ENCODE results near the gene TMEM132D. TPM values are rescaled to one million over a fixed set of nuclear protein-coding genes. Genes with fewer than 3 reads are reported as not detected.

TMEM132D gene
- total RNA-seq, 1 experiment from 2014 or later = 1.4 TPM

DNA sequence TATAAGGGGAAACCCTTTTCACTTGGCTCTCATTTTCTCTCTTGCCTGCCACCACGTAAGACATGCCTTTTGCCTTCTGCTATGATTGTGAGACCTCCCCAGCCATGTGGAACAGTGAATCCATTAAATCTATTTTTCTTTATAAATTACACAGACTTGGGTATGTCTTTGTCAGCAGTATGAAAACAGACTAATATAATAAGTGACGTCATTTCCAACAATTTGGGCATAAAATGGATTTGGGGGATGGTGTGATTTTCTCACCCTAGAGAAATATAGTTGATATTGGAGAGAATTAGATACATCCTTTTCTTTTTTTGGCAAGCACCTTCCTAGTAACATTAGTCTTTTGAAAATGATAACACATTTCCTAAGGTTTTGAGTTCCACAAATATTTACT lies 490.5 kb downstream of the TMEM132D start:
- CTCF ChIA-PET = no interaction called here
- DNase-seq (ENCODE audit: low spot score) (no peak), ATAC-seq (no peak)
- Mint-ChIP-seq H3K4me1 (no peaks in the 10 kb centered on the region), H3K9me3 (peaks cover 82% of the 10 kb centered on the region), H3K36me3 (peaks cover 74% of the 10 kb centered on the region), H3K27ac (no peak overlapping the region), H3K4me3 (no peak overlapping the region), H3K27me3 (ENCODE audit: low read depth) (peaks cover 17% of the 10 kb centered on the region)
- POLR2A ChIA-PET = no interaction called here
- TF ChIP-seq ZNF263 (CRISPR knock-in tag; IDR thresholded peaks at IDR 0.05; ENCODE audit: low read depth) = no peak
- no peak for TF ChIP-seq TCF7 (CRISPR knock-in tag; IDR thresholded peaks at IDR 0.05; ENCODE audit: low read depth)
- TF ChIP-seq USF2 (CRISPR knock-in tag; IDR thresholded peaks at IDR 0.05) = no peak
- no peak for TF ChIP-seq ESRRA (CRISPR knock-in tag; IDR thresholded peaks at IDR 0.05; ENCODE audit: borderline replicate concordance)

DNA sequence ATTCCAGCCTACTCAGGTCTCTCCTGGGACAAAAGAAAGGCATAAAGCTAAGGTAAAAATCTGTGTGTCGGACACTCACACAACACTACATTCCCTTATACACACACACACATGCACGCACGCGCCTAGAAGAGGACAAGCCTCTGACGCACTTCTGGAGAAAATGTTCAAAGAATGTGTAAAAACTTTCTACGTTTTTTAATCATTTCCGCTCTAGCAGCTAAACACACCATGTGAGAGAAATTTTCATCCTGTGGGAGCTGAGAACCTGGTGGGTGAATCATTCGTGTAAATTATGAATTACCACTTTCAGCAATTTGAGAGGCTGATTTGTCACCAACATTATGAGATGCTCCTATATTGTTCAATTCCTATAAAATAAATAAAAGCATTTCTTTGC lies 494.5 kb downstream of the TMEM132D start:
- H3K36me3 Mint-ChIP-seq = peaks cover 59% of the 10 kb centered on the region
- no peak overlapping the region for H3K4me3 Mint-ChIP-seq
- ChIA-PET CTCF (no interaction called here), POLR2A (no interaction called here)
- no peak for ATAC-seq
- TF ChIP-seq TEAD1 (CRISPR knock-in tag; IDR thresholded peaks at IDR 0.05) = no peak
- no peak for TF ChIP-seq GABPB1 (CRISPR knock-in tag; IDR thresholded peaks at IDR 0.05)
- no peak for TF ChIP-seq RORB (CRISPR knock-in tag; IDR thresholded peaks at IDR 0.05)
- no peak for TF ChIP-seq E2F4 (CRISPR knock-in tag; IDR thresholded peaks at IDR 0.05; ENCODE audit: borderline replicate concordance, low read depth)
- no peak for TF ChIP-seq NR2C2 (CRISPR knock-in tag; IDR thresholded peaks at IDR 0.05)
- TF ChIP-seq CBFB (CRISPR knock-in tag; IDR thresholded peaks at IDR 0.05; ENCODE audit: low read depth) = no peak
- no peak for TF ChIP-seq ZNF423 (CRISPR knock-in tag; IDR thresholded peaks at IDR 0.05)
- no peak for TF ChIP-seq IRF2 (CRISPR knock-in tag; IDR thresholded peaks at IDR 0.05; ENCODE audit: borderline replicate concordance, low read depth)
- no peak for TF ChIP-seq ELF4 (CRISPR knock-in tag; IDR thresholded peaks at IDR 0.05; ENCODE audit: low read depth)
- TF ChIP-seq, protein P1, sequence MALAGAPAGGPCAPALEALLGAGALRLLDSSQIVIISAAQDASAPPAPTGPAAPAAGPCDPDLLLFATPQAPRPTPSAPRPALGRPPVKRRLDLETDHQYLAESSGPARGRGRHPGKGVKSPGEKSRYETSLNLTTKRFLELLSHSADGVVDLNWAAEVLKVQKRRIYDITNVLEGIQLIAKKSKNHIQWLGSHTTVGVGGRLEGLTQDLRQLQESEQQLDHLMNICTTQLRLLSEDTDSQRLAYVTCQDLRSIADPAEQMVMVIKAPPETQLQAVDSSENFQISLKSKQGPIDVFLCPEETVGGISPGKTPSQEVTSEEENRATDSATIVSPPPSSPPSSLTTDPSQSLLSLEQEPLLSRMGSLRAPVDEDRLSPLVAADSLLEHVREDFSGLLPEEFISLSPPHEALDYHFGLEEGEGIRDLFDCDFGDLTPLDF (CRISPR knock-in tag; IDR thresholded peaks at IDR 0.05) = no peak
- no peak for TF ChIP-seq ESRRA (CRISPR knock-in tag; IDR thresholded peaks at IDR 0.05; ENCODE audit: borderline replicate concordance)
- H3K27ac Mint-ChIP-seq = no peak overlapping the region
- H3K27me3 Mint-ChIP-seq (ENCODE audit: low read depth) = peaks cover 3% of the 10 kb centered on the region; the same call in 1 of the 2 replicates
- DNase-seq (ENCODE audit: low spot score) = no peak
- H3K9me3 Mint-ChIP-seq = peaks cover 67% of the 10 kb centered on the region
- no peaks in the 10 kb centered on the region for H3K4me1 Mint-ChIP-seq

DNA sequence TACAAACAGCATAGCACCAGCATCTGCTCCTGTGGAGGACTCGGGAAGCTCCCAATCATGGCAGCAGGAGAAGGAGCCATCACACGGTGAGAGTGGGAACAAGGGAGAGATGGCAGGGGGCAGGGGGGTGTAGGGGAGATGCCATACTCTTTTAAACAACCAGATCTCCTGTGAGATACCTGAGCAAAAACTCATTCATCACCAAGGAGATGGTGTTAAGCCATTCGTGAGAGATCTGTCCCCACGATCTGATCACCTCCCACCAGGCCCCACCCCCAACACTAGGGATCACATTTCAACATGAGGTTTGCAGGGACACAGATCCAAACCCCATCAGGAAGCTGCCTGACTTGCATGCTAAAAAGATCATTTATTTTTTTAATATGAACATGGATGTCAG lies 499.3 kb downstream of the TMEM132D start:
- peaks cover 72% of the 10 kb centered on the region for H3K36me3 Mint-ChIP-seq
- no peak for TF ChIP-seq ZNF423 (CRISPR knock-in tag; IDR thresholded peaks at IDR 0.05)
- TF ChIP-seq STAT6 (CRISPR knock-in tag; conservative IDR thresholded peaks at IDR 0.05; ENCODE audit: low read depth) = no peak
- TF ChIP-seq PREB (CRISPR knock-in tag; IDR thresholded peaks at IDR 0.05; ENCODE audit: borderline replicate concordance) = no peak
- no peak for TF ChIP-seq ZNF396 (CRISPR knock-in tag; IDR thresholded peaks at IDR 0.05; ENCODE audit: borderline replicate concordance)
- TF ChIP-seq EMX1 (CRISPR knock-in tag; IDR thresholded peaks at IDR 0.05) = no peak
- TF ChIP-seq RELA (CRISPR knock-in tag; IDR thresholded peaks at IDR 0.05; ENCODE audit: borderline replicate concordance) = no peak
- no peak for TF ChIP-seq TEAD1 (CRISPR knock-in tag; IDR thresholded peaks at IDR 0.05)
- TF ChIP-seq NR3C1 (CRISPR knock-in tag; conservative IDR thresholded peaks at IDR 0.05; ENCODE audit: low read depth) = no peak
- TF ChIP-seq AFF4 (CRISPR knock-in tag; IDR thresholded peaks at IDR 0.05; ENCODE audit: borderline replicate concordance) = no peak
- TF ChIP-seq, protein P2, sequence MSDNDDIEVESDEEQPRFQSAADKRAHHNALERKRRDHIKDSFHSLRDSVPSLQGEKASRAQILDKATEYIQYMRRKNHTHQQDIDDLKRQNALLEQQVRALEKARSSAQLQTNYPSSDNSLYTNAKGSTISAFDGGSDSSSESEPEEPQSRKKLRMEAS (CRISPR knock-in tag; IDR thresholded peaks at IDR 0.05) = no peak

More for the DNA sequence above, 499.3 kb downstream of the TMEM132D start:
- POLR2A ChIA-PET = no interaction called here
- no peak for DNase-seq (ENCODE audit: low spot score)
- no peaks in the 10 kb centered on the region for H3K4me1 Mint-ChIP-seq
- no peak for ATAC-seq
- CTCF ChIA-PET = no interaction called here
- no peak overlapping the region for H3K4me3 Mint-ChIP-seq
- no peak overlapping the region for H3K27ac Mint-ChIP-seq
- peaks cover 72% of the 10 kb centered on the region for H3K9me3 Mint-ChIP-seq
- peaks cover 13% of the 10 kb centered on the region; the same call in 1 of the 2 replicates for H3K27me3 Mint-ChIP-seq (ENCODE audit: low read depth)

All from WTC11 (cell line).